ENCODE measurements around the gene PNKP. TPM values are rescaled to one million over a fixed set of nuclear protein-coding genes. Genes with fewer than 3 reads are reported as not detected.

Gene PNKP
- 42.3 and 58.3 TPM in 2 replicates for total RNA-seq (ENCODE audit: low replicate concordance)

GRCh38 chr19:49866933-49867782 lies at the start of gene PNKP:
PNKP (minus strand) TSS chr19:49867576; CDS start chr19:49867204, 372 bp downstream.
- no peak for TF ChIP-seq CTCF (IDR thresholded peaks at IDR 0.05; ENCODE audit: insufficient read depth, low read length)
- peak within 1 kb of the TSS; percentile 93 for H3K4me3 ChIP-seq (ENCODE audit: low read depth, low read length)
- peak; percentile 90 for DNase-seq (ENCODE audit: low read depth)

- H3K4me3 ChIP-seq (ENCODE audit: low read depth, low read length) = no peak overlapping the region
- DNase-seq (ENCODE audit: low read depth) = no peak
- peak; percentile 27 for TF ChIP-seq CTCF (IDR thresholded peaks at IDR 0.05; ENCODE audit: insufficient read depth, low read length)
Measured at GRCh38 chr19:49915271-49915670, 47.9 kb upstream of the PNKP start.

GRCh38 chr19:49913720-49914119 lies 46.3 kb upstream of the PNKP start:
- H3K4me3 ChIP-seq (ENCODE audit: low read depth, low read length) = no peak overlapping the region
- no peak for DNase-seq (ENCODE audit: low read depth)
- TF ChIP-seq CTCF (IDR thresholded peaks at IDR 0.05; ENCODE audit: insufficient read depth, low read length) = no peak

- no peak for TF ChIP-seq CTCF (IDR thresholded peaks at IDR 0.05; ENCODE audit: insufficient read depth, low read length)
- no peak overlapping the region for H3K4me3 ChIP-seq (ENCODE audit: low read depth, low read length)
- no peak for DNase-seq (ENCODE audit: low read depth)
Measured at GRCh38 chr19:49912965-49913685, 45.7 kb upstream of the PNKP start.

GRCh38 chr19:49911381-49912145 lies 44.2 kb upstream of the PNKP start:
- no peak overlapping the region for H3K4me3 ChIP-seq (ENCODE audit: low read depth, low read length)
- DNase-seq (ENCODE audit: low read depth) = no peak
- TF ChIP-seq CTCF (IDR thresholded peaks at IDR 0.05; ENCODE audit: insufficient read depth, low read length) = no peak

- no peak for DNase-seq (ENCODE audit: low read depth)
- TF ChIP-seq CTCF (IDR thresholded peaks at IDR 0.05; ENCODE audit: insufficient read depth, low read length) = no peak
- H3K4me3 ChIP-seq (ENCODE audit: low read depth, low read length) = no peak overlapping the region
Measured at GRCh38 chr19:49910179-49910578, 42.8 kb upstream of the PNKP start.
